Measurements from ENCODE around the gene EIF1. TPM values are rescaled to one million over a fixed set of nuclear protein-coding genes. Genes with fewer than 3 reads are reported as not detected.
A peak's percentile ranks its signal among the peaks of the same experiment; 100 is the strongest.

Gene EIF1
- total and polyA plus RNA-seq, 2 experiments from 2014 or later: 272 to 603 TPM

- TF ChIP-seq, protein P1, sequence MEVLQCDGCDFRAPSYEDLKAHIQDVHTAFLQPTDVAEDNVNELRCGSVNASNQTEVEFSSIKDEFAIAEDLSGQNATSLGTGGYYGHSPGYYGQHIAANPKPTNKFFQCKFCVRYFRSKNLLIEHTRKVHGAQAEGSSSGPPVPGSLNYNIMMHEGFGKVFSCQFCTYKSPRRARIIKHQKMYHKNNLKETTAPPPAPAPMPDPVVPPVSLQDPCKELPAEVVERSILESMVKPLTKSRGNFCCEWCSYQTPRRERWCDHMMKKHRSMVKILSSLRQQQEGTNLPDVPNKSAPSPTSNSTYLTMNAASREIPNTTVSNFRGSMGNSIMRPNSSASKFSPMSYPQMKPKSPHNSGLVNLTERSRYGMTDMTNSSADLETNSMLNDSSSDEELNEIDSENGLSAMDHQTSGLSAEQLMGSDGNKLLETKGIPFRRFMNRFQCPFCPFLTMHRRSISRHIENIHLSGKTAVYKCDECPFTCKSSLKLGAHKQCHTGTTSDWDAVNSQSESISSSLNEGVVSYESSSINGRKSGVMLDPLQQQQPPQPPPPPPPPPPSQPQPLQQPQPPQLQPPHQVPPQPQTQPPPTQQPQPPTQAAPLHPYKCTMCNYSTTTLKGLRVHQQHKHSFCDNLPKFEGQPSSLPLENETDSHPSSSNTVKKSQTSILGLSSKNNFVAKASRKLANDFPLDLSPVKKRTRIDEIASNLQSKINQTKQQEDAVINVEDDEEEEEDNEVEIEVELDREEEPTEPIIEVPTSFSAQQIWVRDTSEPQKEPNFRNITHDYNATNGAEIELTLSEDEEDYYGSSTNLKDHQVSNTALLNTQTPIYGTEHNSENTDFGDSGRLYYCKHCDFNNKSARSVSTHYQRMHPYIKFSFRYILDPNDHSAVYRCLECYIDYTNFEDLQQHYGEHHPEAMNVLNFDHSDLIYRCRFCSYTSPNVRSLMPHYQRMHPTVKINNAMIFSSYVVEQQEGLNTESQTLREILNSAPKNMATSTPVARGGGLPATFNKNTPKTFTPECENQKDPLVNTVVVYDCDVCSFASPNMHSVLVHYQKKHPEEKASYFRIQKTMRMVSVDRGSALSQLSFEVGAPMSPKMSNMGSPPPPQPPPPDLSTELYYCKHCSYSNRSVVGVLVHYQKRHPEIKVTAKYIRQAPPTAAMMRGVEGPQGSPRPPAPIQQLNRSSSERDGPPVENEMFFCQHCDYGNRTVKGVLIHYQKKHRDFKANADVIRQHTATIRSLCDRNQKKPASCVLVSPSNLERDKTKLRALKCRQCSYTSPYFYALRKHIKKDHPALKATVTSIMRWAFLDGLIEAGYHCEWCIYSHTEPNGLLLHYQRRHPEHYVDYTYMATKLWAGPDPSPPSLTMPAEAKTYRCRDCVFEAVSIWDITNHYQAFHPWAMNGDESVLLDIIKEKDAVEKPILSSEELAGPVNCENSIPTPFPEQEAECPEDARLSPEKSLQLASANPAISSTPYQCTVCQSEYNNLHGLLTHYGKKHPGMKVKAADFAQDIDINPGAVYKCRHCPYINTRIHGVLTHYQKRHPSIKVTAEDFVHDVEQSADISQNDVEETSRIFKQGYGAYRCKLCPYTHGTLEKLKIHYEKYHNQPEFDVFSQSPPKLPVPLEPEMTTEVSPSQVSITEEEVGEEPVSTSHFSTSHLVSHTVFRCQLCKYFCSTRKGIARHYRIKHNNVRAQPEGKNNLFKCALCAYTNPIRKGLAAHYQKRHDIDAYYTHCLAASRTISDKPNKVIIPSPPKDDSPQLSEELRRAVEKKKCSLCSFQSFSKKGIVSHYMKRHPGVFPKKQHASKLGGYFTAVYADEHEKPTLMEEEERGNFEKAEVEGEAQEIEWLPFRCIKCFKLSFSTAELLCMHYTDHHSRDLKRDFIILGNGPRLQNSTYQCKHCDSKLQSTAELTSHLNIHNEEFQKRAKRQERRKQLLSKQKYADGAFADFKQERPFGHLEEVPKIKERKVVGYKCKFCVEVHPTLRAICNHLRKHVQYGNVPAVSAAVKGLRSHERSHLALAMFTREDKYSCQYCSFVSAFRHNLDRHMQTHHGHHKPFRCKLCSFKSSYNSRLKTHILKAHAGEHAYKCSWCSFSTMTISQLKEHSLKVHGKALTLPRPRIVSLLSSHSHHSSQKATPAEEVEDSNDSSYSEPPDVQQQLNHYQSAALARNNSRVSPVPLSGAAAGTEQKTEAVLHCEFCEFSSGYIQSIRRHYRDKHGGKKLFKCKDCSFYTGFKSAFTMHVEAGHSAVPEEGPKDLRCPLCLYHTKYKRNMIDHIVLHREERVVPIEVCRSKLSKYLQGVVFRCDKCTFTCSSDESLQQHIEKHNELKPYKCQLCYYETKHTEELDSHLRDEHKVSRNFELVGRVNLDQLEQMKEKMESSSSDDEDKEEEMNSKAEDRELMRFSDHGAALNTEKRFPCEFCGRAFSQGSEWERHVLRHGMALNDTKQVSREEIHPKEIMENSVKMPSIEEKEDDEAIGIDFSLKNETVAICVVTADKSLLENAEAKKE (CRISPR knock-in tag; IDR thresholded peaks at IDR 0.05): no peak
- no peak for TF ChIP-seq STAT1 (IDR thresholded peaks at IDR 0.05; ENCODE audit: unreplicated experiment)
- no peak for TF ChIP-seq NANOG (IDR thresholded peaks at IDR 0.05; ENCODE audit: borderline replicate concordance)
- TF ChIP-seq POLR2AphosphoS5 (IDR thresholded peaks at IDR 0.05; ENCODE audit: low read depth): no peak
- no peak for TF ChIP-seq CREB1 (CRISPR knock-in tag; IDR thresholded peaks at IDR 0.05; ENCODE audit: low read depth)
- TF ChIP-seq CTCF (conservative IDR thresholded peaks at IDR 0.05; ENCODE audit: low read depth in 2 of 2): no peak
- no peak for TF ChIP-seq EZH2 (IDR thresholded peaks at IDR 0.05; ENCODE audit: low read depth, unreplicated experiment)
Measured at GRCh38 chr17:41738801-41739112, 50.1 kb downstream of the EIF1 start (continued).

- Mint-ChIP-seq H3K4me3 (no peak overlapping the region; the same call in 2 of the 3 replicates), H3K27me3 (ENCODE audit: insufficient read depth, low read depth, poor library complexity) (peaks cover 35% of the 10 kb centered on the region), H3K27ac (no peak overlapping the region), H3K9me3 (no peaks in the 10 kb centered on the region), H3K36me3 (ENCODE audit: low read depth) (peaks cover 2% of the 10 kb centered on the region; the same call in 1 of the 3 replicates), H3K4me1 (peaks cover 18% of the 10 kb centered on the region)
- Histone ChIP-seq H3F3A (replicated peaks; ENCODE audit: low read depth) (no peaks in the 10 kb centered on the region; the same call in 1 of the 2 replicates), H3K36me3 (ENCODE audit: insufficient read depth) (no peaks in the 10 kb centered on the region), H3K9me2 (ENCODE audit: insufficient read depth) (no peaks in the 10 kb centered on the region), H3K4me2 (no peak overlapping the region), H3K27me3 (ENCODE audit: insufficient read depth) (peaks cover 31% of the 10 kb centered on the region), H3K4me3 (no peak overlapping the region), H3K4me1 (ENCODE audit: insufficient read depth) (peaks cover 17% of the 10 kb centered on the region), H4K20me1 (replicated peaks; ENCODE audit: insufficient read depth) (no peaks in the 10 kb centered on the region), H2AFZ (peak overlapping the region; percentile 38; the same call in 1 of the 2 replicates), H3K79me2 (replicated peaks; ENCODE audit: insufficient read depth) (no peaks in the 10 kb centered on the region), H3K27ac (ENCODE audit: low read depth) (no peak overlapping the region)
- ATAC-seq (no peak), DNase-seq (ENCODE audit: low spot score) (no peak)
- TF ChIP-seq CTCF (conservative IDR thresholded peaks at IDR 0.05; ENCODE audit: low read depth in 2 of 2): no peak
- TF ChIP-seq JUNB (IDR thresholded peaks at IDR 0.05; ENCODE audit: unreplicated experiment): no peak
- no peak for TF ChIP-seq POLR2AphosphoS5 (IDR thresholded peaks at IDR 0.05; ENCODE audit: low read depth)
- no peak for TF ChIP-seq ZNF114 (CRISPR knock-in tag; IDR thresholded peaks at IDR 0.05)
Measured at GRCh38 chr17:41739661-41740352, 51.1 kb downstream of the EIF1 start.

All from GM23338 (cell line).